Measurements from ENCODE around the gene PIP5K1B. TPM values are rescaled to one million over a fixed set of nuclear protein-coding genes. Genes with fewer than 3 reads are reported as not detected.
"Not testable (repeated sequence)": the region's sequence is repeated elsewhere in the genome, so short reads cannot be mapped to it uniquely, and the experiment has no call there.

Gene PIP5K1B
- total and polyA plus RNA-seq, 2 donors (not counting 1 experiment from before 2014, with no cell fraction given), result 11.8 to 24.1 TPM

GRCh38 chr9:68983008-68983411 lies 278.0 kb downstream of the PIP5K1B start:
- no peak for TF ChIP-seq EZH2 (IDR thresholded peaks at IDR 0.05; ENCODE audit: borderline replicate concordance, insufficient read depth, low read depth, low read length, poor library complexity, severe bottlenecking)
- TF ChIP-seq, protein P1, sequence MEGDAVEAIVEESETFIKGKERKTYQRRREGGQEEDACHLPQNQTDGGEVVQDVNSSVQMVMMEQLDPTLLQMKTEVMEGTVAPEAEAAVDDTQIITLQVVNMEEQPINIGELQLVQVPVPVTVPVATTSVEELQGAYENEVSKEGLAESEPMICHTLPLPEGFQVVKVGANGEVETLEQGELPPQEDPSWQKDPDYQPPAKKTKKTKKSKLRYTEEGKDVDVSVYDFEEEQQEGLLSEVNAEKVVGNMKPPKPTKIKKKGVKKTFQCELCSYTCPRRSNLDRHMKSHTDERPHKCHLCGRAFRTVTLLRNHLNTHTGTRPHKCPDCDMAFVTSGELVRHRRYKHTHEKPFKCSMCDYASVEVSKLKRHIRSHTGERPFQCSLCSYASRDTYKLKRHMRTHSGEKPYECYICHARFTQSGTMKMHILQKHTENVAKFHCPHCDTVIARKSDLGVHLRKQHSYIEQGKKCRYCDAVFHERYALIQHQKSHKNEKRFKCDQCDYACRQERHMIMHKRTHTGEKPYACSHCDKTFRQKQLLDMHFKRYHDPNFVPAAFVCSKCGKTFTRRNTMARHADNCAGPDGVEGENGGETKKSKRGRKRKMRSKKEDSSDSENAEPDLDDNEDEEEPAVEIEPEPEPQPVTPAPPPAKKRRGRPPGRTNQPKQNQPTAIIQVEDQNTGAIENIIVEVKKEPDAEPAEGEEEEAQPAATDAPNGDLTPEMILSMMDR (IDR thresholded peaks at IDR 0.05), result no peak
- intact Hi-C loops (cut with micrococcal nuclease), result loop anchor here (10.0 kb wide), 1 partner anchor 58 kb away; no protein-coding TSS in a partner anchor
- H3K27ac Mint-ChIP-seq, result no peak overlapping the region
- H4K20me1 ChIP-seq (ENCODE audit: control insufficient read depth, insufficient read depth, low read length, poor library complexity, severe bottlenecking), result no peaks in the 10 kb centered on the region
- H3K9ac ChIP-seq (ENCODE audit: low read length), result no peak overlapping the region
- H3K4me3 Mint-ChIP-seq, result no peak overlapping the region
- no peak for DNase-seq
- no peaks in the 10 kb centered on the region for H3K27me3 Mint-ChIP-seq
- ChIA-PET POLR2A (no interaction called here), CTCF (interaction anchor here (1.2 kb wide), 1 partner anchor 13 kb away, joined by 5 read pairs; no protein-coding TSS in a partner anchor)
- H3K36me3 ChIP-seq (replicated peaks in 1 of 2; ENCODE audit: control extremely low read depth in 1 of 2, control insufficient read depth in 1 of 2, extremely low read depth in 1 of 2, insufficient read depth in 2 of 2, low read length in 1 of 2), result no peaks in the 10 kb centered on the region
- H3K4me2 ChIP-seq (replicated peaks; ENCODE audit: low read depth, low read length, poor library complexity, severe bottlenecking), result no peak overlapping the region
- no peaks in the 10 kb centered on the region for H3K9me3 Mint-ChIP-seq (ENCODE audit: insufficient read depth)
- H3K9me3 ChIP-seq (ENCODE audit: control extremely low read depth in 1 of 3, control insufficient read depth in 2 of 3, insufficient read depth in 1 of 3, low read length in 2 of 3), result no peaks in the 10 kb centered on the region
- H2AFZ ChIP-seq (ENCODE audit: insufficient read depth, low read depth, low read length, poor library complexity, severe bottlenecking), result no peak overlapping the region
- H3K27ac ChIP-seq (ENCODE audit: low read length in 2 of 2), result no peak overlapping the region
- no peaks in the 10 kb centered on the region for H3K27me3 ChIP-seq (replicated peaks in 1 of 4; ENCODE audit: control extremely low read depth in 1 of 4, control insufficient read depth in 3 of 4, insufficient read depth in 4 of 4, low read length in 3 of 4)
- ATAC-seq (ENCODE audit: low read depth), result no peak
- peaks cover 5% of the 10 kb centered on the region for H3K79me2 ChIP-seq (ENCODE audit: control insufficient read depth, insufficient read depth, low read length)
- peaks cover 16 to 21% of the 10 kb centered on the region in 2 donors for H3K4me1 ChIP-seq (ENCODE audit: control insufficient read depth in 2 of 2, insufficient read depth in 2 of 2, low read length in 2 of 2)
- no peak overlapping the region for H3K4me3 ChIP-seq (ENCODE audit: control extremely low read depth in 1 of 5, extremely low read depth in 1 of 5, insufficient read depth in 1 of 5, low read depth in 2 of 5, low read length in 4 of 5)
- peaks cover 33% of the 10 kb centered on the region for H3K4me1 Mint-ChIP-seq

GRCh38 chr9:68983522-68984424 lies 278.7 kb downstream of the PIP5K1B start:
- Histone ChIP-seq H3K27me3 (replicated peaks in 1 of 4; ENCODE audit: control extremely low read depth in 1 of 4, control insufficient read depth in 3 of 4, insufficient read depth in 4 of 4, low read length in 3 of 4) (no peaks in the 10 kb centered on the region), H3K4me1 (ENCODE audit: control insufficient read depth in 2 of 2, insufficient read depth in 2 of 2, low read length in 2 of 2) (peaks cover 11 to 17% of the 10 kb centered on the region in 2 donors), H3K9me3 (ENCODE audit: control extremely low read depth in 1 of 3, control insufficient read depth in 2 of 3, insufficient read depth in 1 of 3, low read length in 2 of 3) (no peaks in the 10 kb centered on the region), H2AFZ (ENCODE audit: insufficient read depth, low read depth, low read length, poor library complexity, severe bottlenecking) (no peak overlapping the region), H4K20me1 (ENCODE audit: control insufficient read depth, insufficient read depth, low read length, poor library complexity, severe bottlenecking) (no peaks in the 10 kb centered on the region), H3K4me3 (ENCODE audit: control extremely low read depth in 1 of 5, extremely low read depth in 1 of 5, insufficient read depth in 1 of 5, low read depth in 2 of 5, low read length in 4 of 5) (no peak overlapping the region), H3K79me2 (ENCODE audit: control insufficient read depth, insufficient read depth, low read length) (peaks cover 5% of the 10 kb centered on the region), H3K4me2 (replicated peaks; ENCODE audit: low read depth, low read length, poor library complexity, severe bottlenecking) (no peak overlapping the region), H3K36me3 (replicated peaks in 1 of 2; ENCODE audit: control extremely low read depth in 1 of 2, control insufficient read depth in 1 of 2, extremely low read depth in 1 of 2, insufficient read depth in 2 of 2, low read length in 1 of 2) (no peaks in the 10 kb centered on the region), H3K9ac (ENCODE audit: low read length) (no peak overlapping the region), H3K27ac (ENCODE audit: low read length in 2 of 2) (no peak overlapping the region)
- ChIA-PET CTCF (interaction anchor here (1.1 to 1.2 kb wide), 2 partner anchors 12 to 422 kb away, joined by 4 to 5 read pairs; no protein-coding TSS in a partner anchor), POLR2A (no interaction called here)
- ATAC-seq (ENCODE audit: low read depth) (no peak), DNase-seq (no peak)
- Mint-ChIP-seq H3K27me3 (no peaks in the 10 kb centered on the region), H3K4me3 (no peak overlapping the region), H3K9me3 (ENCODE audit: insufficient read depth) (no peaks in the 10 kb centered on the region), H3K4me1 (peaks cover 28% of the 10 kb centered on the region), H3K27ac (no peak overlapping the region)
- TF ChIP-seq EZH2 (IDR thresholded peaks at IDR 0.05; ENCODE audit: borderline replicate concordance, insufficient read depth, low read depth, low read length, poor library complexity, severe bottlenecking), result no peak
- intact Hi-C loops (cut with micrococcal nuclease), result loop anchor here (10.0 kb wide), 1 partner anchor 59 kb away; no protein-coding TSS in a partner anchor
- WGBS (ENCODE audit: insufficient coverage), result 87% methylated on average over 3 of the region's 3 CpGs

GRCh38 chr9:68986949-68987348 lies 281.9 kb downstream of the PIP5K1B start:
- POLR2A ChIA-PET, H3K4me3 Mint-ChIP-seq: not testable (repeated sequence)

More at GRCh38 chr9:68986949-68987348, 281.9 kb downstream of the PIP5K1B start:
- DNase-seq; H3K4me2 ChIP-seq (replicated peaks; ENCODE audit: low read depth, low read length, poor library complexity, severe bottlenecking); H2AFZ ChIP-seq (ENCODE audit: insufficient read depth, low read depth, low read length, poor library complexity, severe bottlenecking); H3K4me1 ChIP-seq (ENCODE audit: control insufficient read depth in 2 of 2, insufficient read depth in 2 of 2, low read length in 2 of 2); H3K27me3 ChIP-seq (replicated peaks in 1 of 4; ENCODE audit: control extremely low read depth in 1 of 4, control insufficient read depth in 3 of 4, insufficient read depth in 4 of 4, low read length in 3 of 4); H3K9me3 Mint-ChIP-seq (ENCODE audit: insufficient read depth); H3K27me3 Mint-ChIP-seq; H3K27ac ChIP-seq (ENCODE audit: low read length in 2 of 2); H3K4me1 Mint-ChIP-seq; H3K9me3 ChIP-seq (ENCODE audit: control extremely low read depth in 1 of 3, control insufficient read depth in 2 of 3, insufficient read depth in 1 of 3, low read length in 2 of 3); H3K79me2 ChIP-seq (ENCODE audit: control insufficient read depth, insufficient read depth, low read length); H4K20me1 ChIP-seq (ENCODE audit: control insufficient read depth, insufficient read depth, low read length, poor library complexity, severe bottlenecking); ATAC-seq (ENCODE audit: low read depth); H3K4me3 ChIP-seq (ENCODE audit: control extremely low read depth in 1 of 5, extremely low read depth in 1 of 5, insufficient read depth in 1 of 5, low read depth in 2 of 5, low read length in 4 of 5); CTCF ChIA-PET; H3K9ac ChIP-seq (ENCODE audit: low read length); H3K27ac Mint-ChIP-seq: not testable (repeated sequence)
- intact Hi-C loops (cut with micrococcal nuclease), result loop anchor here (10.0 kb wide), 1 partner anchor 62 kb away; no protein-coding TSS in a partner anchor
- peaks cover 4 to 10% of the 10 kb centered on the region in 2 experiments for H3K36me3 ChIP-seq (replicated peaks in 1 of 2; ENCODE audit: control extremely low read depth in 1 of 2, control insufficient read depth in 1 of 2, extremely low read depth in 1 of 2, insufficient read depth in 2 of 2, low read length in 1 of 2)
- WGBS (ENCODE audit: insufficient coverage), result 95% methylated on average over 5 of the region's 7 CpGs

Data from B cell (primary cell).